Lower leg skin (tissue), 4 donors: ENCODE data around the gene GSTT2B. TPM values are rescaled to one million over a fixed set of nuclear protein-coding genes. Genes with fewer than 3 reads are reported as not detected.

Experiments used
- total RNA-seq, 4 donors: library from RNA; depleted of rRNA; stranded (reverse); fragments of >200 nt; gene quantifications; one replicate each; pipeline ENCODE4 v1.1.0, GENCODE V29; 2016

Gene GSTT2B
- total RNA-seq, 4 donors from 2014 or later = 2.4 to 14.3 (median 11.6) TPM; not detected in 1

Other genes starting within 250 kb of the GSTT2B start
- gene ZNF70, start 210.1 kb downstream of the GSTT2B start, total RNA-seq = 1 to 10 TPM in 3 of 4 donors, under 1 TPM in 1; 0.63 to 3.2 (median 2.0) TPM
- gene VPREB3, start 206.8 kb downstream of the GSTT2B start, total RNA-seq = not detected
- not detected for gene C22orf15, start 198.2 kb downstream of the GSTT2B start, total RNA-seq
- 10 to 100 TPM in 2 of 4 donors, 1 to 10 TPM in 2; 3.8 to 28.3 (median 11.4) TPM for gene CHCHD10, start 193.2 kb downstream of the GSTT2B start, total RNA-seq
- gene MMP11, start 188.3 kb downstream of the GSTT2B start, total RNA-seq = 1 to 10 TPM in 3 of 4 donors, under 1 TPM in 1; 0.51 to 2.7 (median 1.9) TPM
- 10 to 100 TPM; 52.2 to 61.6 (median 55.2) TPM for gene SMARCB1, start 174.2 kb downstream of the GSTT2B start, total RNA-seq
- gene DERL3, start 122.2 kb downstream of the GSTT2B start, total RNA-seq = under 1 TPM; 0.21 to 0.49 (median 0.33) TPM
- 10 to 100 TPM in 1 of 4 donors, 1 to 10 TPM in 3; 5.0 to 11.1 (median 8.6) TPM for gene SLC2A11, start 103.3 kb downstream of the GSTT2B start, total RNA-seq
- 100 to 1,000 TPM; 156 to 362 (median 318) TPM for gene MIF, start 66.8 kb downstream of the GSTT2B start, total RNA-seq
- gene DDTL, start 5.7 kb upstream of the GSTT2B start, total RNA-seq = 1 to 10 TPM in 2 of 4 donors, not detected in 2; 2.7 to 3.1 TPM
- 100 to 1,000 TPM in 3 of 4 donors, 10 to 100 TPM in 1; 97.0 to 133 (median 118) TPM for gene DDT, start 13.2 kb upstream of the GSTT2B start, total RNA-seq
- 1 to 10 TPM in 1 of 4 donors, under 1 TPM in 1, not detected in 2; 0.88 to 1.4 TPM for gene GSTT2, start 18.9 kb upstream of the GSTT2B start, total RNA-seq
- gene GSTT4, start 44.3 kb upstream of the GSTT2B start, total RNA-seq = not detected
- gene CABIN1, start 50.1 kb upstream of the GSTT2B start, total RNA-seq = 10 to 100 TPM; 16.9 to 43.0 (median 32.9) TPM
- gene SUSD2, start 220.3 kb upstream of the GSTT2B start, total RNA-seq = 10 to 100 TPM; 18.3 to 74.3 (median 27.0) TPM